GM21381 (cell line): ENCODE results near the gene INPP1.
A peak's percentile ranks its signal among the peaks of the same experiment; 100 is the strongest.
"Not testable (repeated sequence)": the region's sequence is repeated elsewhere in the genome, so short reads cannot be mapped to it uniquely, and the experiment has no call there.

Experiments
- ATAC-seq: cut with Tn5 transposase; IDR thresholded peaks from one replicate; pipeline ENCODE4 v1.9.1; 2021; ENCODE audit warnings: mild to moderate bottlenecking, moderate library complexity; ENCODE audit not compliant: unreplicated experiment

Gene INPP1

GRCh38 chr2:190333928-190334327 lies 9.5 kb upstream of the INPP1 start:
- ATAC-seq, result no peak

GRCh38 chr2:190334479-190335224 lies 8.7 kb upstream of the INPP1 start:
- no peak for ATAC-seq

GRCh38 chr2:190335225-190335559 lies 8.2 kb upstream of the INPP1 start:
- ATAC-seq, result no peak

GRCh38 chr2:190335584-190335983 lies 7.8 kb upstream of the INPP1 start:
- ATAC-seq, result not testable (repeated sequence)

GRCh38 chr2:190336420-190336819 lies 7.0 kb upstream of the INPP1 start:
- ATAC-seq, result no peak

- no peak for ATAC-seq
Observed at GRCh38 chr2:190338453-190338852, 4.9 kb upstream of the INPP1 start.

GRCh38 chr2:190339394-190339793 lies 4.0 kb upstream of the INPP1 start:
- no peak for ATAC-seq

- no peak for ATAC-seq
Observed at GRCh38 chr2:190340369-190340768, 3.0 kb upstream of the INPP1 start.

- no peak for ATAC-seq
Observed at GRCh38 chr2:190342611-190343010, 778 bp upstream of the INPP1 start.

- ATAC-seq, result no peak
Observed at GRCh38 chr2:190343089-190343535, 277 bp upstream of the INPP1 start.

GRCh38 chr2:190344276-190344827 lies 963 bp downstream of the INPP1 start:
- peak; percentile 78 for ATAC-seq

GRCh38 chr2:190350371-190350770 lies 7.0 kb downstream of the INPP1 start:
- no peak for ATAC-seq

GRCh38 chr2:190351955-190352354 lies 8.6 kb downstream of the INPP1 start:
- no peak for ATAC-seq

GRCh38 chr2:190352668-190353536 lies 9.5 kb downstream of the INPP1 start:
- ATAC-seq, result no peak

- no peak for ATAC-seq
Observed at GRCh38 chr2:190353537-190353899, 10.1 kb downstream of the INPP1 start.

- no peak for ATAC-seq
Observed at GRCh38 chr2:190354003-190354690, 10.8 kb downstream of the INPP1 start.

GRCh38 chr2:190355968-190356644 lies 12.7 kb downstream of the INPP1 start:
- no peak for ATAC-seq

GRCh38 chr2:190357600-190357999 lies 14.2 kb downstream of the INPP1 start:
- no peak for ATAC-seq

- not testable (repeated sequence) for ATAC-seq
Observed at GRCh38 chr2:190358655-190359448, 15.5 kb downstream of the INPP1 start.

GRCh38 chr2:190360561-190360960 lies 17.2 kb downstream of the INPP1 start:
- ATAC-seq, result no peak
